Measurements from ENCODE around the gene CKB.
"Not testable (repeated sequence)": the region's sequence is repeated elsewhere in the genome, so short reads cannot be mapped to it uniquely, and the experiment has no call there.

CKB gene

GRCh38 chr14:103514596-103515421 is 7.8 kb downstream of the CKB start:
- in situ Hi-C loops (cut with MboI; ENCODE audit: low sequenced_read_pairs): no loop called here

GRCh38 chr14:103512701-103513611 is 9.7 kb downstream of the CKB start:
- in situ Hi-C loops (cut with MboI; ENCODE audit: low sequenced_read_pairs): no loop called here

GRCh38 chr14:103512180-103512579 is 10.4 kb downstream of the CKB start:
- in situ Hi-C loops (cut with MboI; ENCODE audit: low sequenced_read_pairs): not testable (repeated sequence)

- in situ Hi-C loops (cut with MboI; ENCODE audit: low sequenced_read_pairs): no loop called here
These were observed 11.6 kb downstream of the CKB start for GRCh38 chr14:103510724-103511693.

- in situ Hi-C loops (cut with MboI; ENCODE audit: low sequenced_read_pairs): no loop called here
These were observed 12.5 kb downstream of the CKB start for GRCh38 chr14:103509864-103510723.

GRCh38 chr14:103508521-103509329 is 13.9 kb downstream of the CKB start:
- in situ Hi-C loops (cut with MboI; ENCODE audit: low sequenced_read_pairs): no loop called here

GRCh38 chr14:103507751-103508150 is 14.9 kb downstream of the CKB start:
- in situ Hi-C loops (cut with MboI; ENCODE audit: low sequenced_read_pairs): no loop called here

- in situ Hi-C loops (cut with MboI; ENCODE audit: low sequenced_read_pairs): no loop called here
These were observed 17.6 kb downstream of the CKB start for GRCh38 chr14:103504991-103505565.

- in situ Hi-C loops (cut with MboI; ENCODE audit: low sequenced_read_pairs): no loop called here
These were observed 19.3 kb downstream of the CKB start for GRCh38 chr14:103503296-103503695.

GRCh38 chr14:103502877-103503276 is 19.8 kb downstream of the CKB start:
- in situ Hi-C loops (cut with MboI; ENCODE audit: low sequenced_read_pairs): no loop called here

- in situ Hi-C loops (cut with MboI; ENCODE audit: low sequenced_read_pairs): no loop called here
These were observed 20.5 kb downstream of the CKB start for GRCh38 chr14:103501921-103502669.

GRCh38 chr14:103501041-103501870 is 21.4 kb downstream of the CKB start:
- in situ Hi-C loops (cut with MboI; ENCODE audit: low sequenced_read_pairs): no loop called here

- in situ Hi-C loops (cut with MboI; ENCODE audit: low sequenced_read_pairs): no loop called here
These were observed 22.3 kb downstream of the CKB start for GRCh38 chr14:103500148-103500990.

- in situ Hi-C loops (cut with MboI; ENCODE audit: low sequenced_read_pairs): no loop called here
These were observed 22.9 kb downstream of the CKB start for GRCh38 chr14:103499709-103500108.

GRCh38 chr14:103496776-103497175 is 25.9 kb downstream of the CKB start:
- in situ Hi-C loops (cut with MboI; ENCODE audit: low sequenced_read_pairs): no loop called here

- in situ Hi-C loops (cut with MboI; ENCODE audit: low sequenced_read_pairs): no loop called here
These were observed 26.8 kb downstream of the CKB start for GRCh38 chr14:103495854-103496253.

All from hTERT RPE-1 (cell line).